T follicular helper cell (primary cell): ENCODE measurements around the gene PRSS21.

Experiments used
- DNase-seq: peaks from one replicate; pipeline ENCODE4 v3.0.0-alpha.2; 2020; ENCODE audit warnings: low read depth

The PRSS21 gene

DNA sequence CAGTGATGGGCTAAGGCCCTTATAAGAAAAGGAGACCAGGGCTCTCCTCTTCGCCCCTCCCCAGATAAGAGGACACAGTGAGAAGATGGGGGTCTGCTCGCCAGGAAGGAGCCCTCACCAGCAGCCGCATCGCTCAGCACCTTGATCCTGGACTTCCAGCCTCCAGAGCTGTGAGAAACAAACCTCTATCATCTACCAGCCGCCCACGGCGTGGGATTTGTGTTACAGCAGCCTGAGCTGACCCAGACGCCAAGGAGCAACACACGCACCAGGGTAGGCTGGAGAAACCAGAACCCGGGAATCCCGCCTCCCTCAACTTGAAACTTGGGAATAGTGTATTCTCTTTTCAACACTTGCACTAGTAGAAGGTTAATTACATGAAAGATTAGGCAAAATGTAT is 8.9 kb downstream of the PRSS21 start:
- DNase-seq = no peak

DNA sequence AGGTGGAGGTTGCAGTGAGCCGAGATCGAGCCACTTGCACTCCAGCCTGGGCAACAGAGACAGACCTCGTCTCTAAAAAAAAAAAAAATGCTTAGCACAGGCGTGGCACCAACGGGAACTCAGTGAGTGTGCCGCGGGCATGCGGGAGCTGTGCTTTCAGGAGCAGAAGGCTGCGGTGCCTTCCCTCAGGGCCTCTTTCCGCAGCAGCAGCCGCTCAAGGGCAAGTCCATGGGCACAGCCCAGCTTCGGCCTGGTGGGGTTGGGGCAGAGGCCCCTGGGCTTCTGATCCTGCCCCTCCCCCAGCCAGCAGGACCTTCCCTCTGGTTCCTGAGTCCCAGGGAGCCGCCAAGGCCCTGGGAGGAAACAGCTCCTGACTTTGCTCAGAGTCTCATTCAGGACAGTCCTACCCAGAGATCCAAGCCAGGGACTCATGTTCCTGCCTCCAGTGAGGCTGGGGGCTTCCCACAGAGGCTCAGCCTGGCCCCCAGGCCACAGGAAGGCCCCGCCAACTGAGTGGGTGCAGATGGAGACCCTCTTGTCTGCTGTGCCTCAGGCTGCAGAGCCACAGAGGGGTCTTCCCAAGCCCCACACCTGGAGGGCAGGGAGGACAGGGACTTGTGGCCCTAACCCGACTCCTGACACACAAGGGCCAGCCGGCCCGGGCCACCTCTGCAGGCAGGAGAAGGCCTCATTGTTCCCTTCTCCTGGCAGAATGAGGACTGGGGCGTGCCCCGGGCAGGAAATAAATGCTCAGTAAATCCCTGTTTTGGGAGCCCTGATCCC is 9.7 kb downstream of the PRSS21 start:
- DNase-seq = no peak

DNA sequence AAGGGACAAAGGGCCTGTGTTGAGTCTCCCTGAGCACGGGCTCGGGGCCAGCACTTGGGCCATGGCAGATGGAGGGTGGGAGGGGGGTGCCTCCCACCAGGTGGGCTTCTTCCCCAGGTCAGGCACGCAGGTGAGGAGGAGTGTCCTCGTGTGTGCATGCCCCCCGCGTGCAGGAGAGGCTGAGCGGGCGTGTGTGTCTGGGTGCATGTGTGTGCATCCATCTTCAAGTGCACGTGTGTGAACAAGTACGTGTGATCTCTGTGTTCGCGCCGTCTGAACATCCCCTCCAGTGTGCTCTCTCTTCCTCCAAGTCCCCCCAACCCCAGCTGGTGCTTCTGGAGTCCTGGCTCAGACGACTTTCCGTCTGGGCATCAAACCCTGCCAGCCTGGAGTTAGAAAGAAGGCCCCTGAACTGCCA is 10.3 kb downstream of the PRSS21 start:
- no peak for DNase-seq

DNA sequence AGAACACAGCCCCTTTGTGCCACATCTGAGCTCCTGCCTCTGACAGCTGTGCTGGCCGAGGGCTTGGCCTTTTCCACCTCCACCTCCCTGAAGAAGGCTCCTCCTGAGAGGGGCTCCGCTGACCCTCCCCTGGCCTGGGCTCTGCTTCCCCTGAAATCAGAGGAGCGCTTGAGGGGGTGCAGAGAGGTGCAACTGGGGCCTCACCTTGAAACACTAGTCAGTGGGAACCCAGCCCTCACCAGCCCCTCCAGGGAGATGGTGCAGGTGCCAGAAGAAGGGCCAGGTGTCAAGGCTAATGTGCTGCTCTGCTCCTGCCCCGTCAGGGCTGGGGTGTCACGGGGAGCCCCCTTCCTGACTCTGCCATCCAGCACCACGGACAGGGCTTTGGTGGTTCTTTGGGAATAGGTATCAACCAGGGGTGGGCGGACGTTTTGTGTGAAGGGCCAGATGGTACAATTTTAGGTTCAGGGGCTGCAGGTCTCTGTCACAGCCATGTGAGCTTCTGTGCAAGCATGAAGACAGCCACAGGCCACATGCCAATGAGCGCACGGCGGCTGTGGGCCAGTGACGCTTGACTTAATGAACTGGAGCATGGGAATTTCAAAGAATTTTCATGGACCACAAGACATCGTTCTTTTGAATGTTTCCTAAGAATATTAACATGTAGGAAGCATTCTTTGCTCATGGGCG is 10.9 kb downstream of the PRSS21 start:
- no peak for DNase-seq

DNA sequence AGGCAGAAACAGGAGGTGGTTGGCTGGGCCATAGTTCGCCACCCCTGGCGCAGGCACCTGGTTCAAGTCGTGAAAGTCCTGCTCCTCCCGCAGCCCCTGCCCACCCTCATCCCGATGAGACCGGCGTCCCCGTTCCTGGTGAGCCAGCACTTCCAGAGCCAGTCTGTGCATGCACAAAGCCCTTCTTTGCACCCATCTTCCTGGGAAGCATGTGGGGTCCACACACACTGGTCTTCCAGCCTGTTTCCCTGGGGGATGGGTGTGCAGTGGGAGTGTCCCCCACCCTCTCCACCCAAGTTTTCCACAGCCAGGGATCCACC is 11.4 kb downstream of the PRSS21 start:
- no peak for DNase-seq

DNA sequence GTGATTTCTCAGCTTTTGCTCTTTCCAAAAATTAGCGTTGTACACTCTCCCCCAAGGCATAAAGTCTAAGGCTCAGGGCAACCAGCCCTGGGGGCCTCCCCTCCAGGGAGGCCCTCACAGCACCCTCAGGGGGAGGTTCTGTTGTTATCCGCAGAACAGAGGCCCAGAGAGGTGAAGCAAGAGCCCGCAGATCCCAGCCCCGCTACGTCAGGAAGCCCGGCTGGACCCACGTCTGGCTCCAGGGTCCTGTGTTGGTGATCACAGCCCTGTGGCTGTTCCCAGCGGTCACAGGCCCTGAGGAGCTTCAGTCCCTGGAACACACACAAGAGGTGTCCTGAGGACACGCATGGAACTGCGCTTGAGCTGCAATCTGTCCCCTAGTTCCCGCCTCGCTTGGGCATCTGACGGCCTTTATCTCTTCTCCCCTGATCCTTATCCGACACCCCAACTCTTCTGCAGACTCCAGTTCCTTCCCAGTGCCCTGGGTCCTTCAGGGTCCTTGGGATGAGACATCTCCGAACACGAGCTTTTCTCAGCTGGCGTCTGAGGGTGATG is 11.9 kb downstream of the PRSS21 start:
- no peak for DNase-seq

DNA sequence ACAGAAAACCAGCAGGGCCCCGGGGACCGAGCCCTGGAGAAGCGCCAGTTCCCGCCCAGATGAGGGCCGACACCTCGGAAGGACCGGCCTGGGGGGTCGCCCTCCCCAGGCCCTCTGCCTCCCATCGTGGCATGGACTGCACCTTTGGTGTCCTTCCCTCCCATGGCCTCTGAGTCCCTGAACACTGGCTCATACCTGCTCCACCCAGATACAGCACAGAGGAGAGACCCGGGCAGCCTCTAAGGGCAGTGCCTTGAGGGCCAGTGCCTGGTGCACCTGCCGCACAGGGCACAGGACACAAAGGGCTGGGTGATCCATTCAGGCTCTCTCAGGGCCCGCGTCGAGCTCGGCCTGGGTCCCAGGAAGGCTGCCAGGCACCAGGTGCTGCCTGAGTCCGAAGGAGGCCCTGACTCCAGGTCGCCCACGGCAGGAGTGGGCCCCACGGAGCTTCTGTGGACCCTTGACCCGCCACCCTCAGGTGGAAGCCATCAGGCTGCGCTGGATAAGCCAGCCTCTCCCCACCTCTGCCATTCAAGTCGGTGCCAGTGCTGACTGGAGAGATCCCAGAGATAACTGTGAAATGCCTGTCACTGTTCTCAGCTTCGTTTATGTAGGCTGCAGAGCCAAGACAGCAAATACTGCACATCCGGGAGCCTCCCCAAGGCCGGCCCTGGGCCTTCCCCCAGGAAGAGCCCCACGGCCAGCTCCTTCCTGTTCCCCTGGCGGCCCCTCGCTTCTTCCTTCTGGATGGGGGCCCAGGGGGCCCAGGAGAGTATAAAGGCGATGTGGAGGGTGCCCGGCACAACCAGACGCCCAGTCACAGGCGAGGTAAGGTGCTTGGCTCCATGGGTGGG is 12.7 kb downstream of the PRSS21 start, which contains the start of gene ZG16B:
Gene ZG16B, plus strand, starts transcription at position 803 of the 854 bp plus-strand sequence. CDS start 139 bp downstream, outside the sequence.
- DNase-seq = no peak

DNA sequence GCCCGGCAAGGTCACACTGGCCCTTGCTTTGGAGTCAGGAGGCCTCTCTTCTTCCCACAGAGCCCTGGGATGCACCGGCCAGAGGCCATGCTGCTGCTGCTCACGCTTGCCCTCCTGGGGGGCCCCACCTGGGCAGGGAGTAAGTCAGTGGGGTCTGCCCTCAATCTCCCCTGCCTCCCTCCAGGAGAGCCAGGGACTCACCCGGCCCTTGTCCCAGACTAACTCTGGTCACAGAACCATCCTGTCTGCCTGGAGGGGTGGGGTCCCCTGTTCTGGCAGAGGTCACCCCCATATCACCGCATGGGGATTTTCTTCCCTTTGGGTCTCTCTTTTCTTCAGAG is 13.3 kb downstream of the PRSS21 start:
- no peak for DNase-seq

DNA sequence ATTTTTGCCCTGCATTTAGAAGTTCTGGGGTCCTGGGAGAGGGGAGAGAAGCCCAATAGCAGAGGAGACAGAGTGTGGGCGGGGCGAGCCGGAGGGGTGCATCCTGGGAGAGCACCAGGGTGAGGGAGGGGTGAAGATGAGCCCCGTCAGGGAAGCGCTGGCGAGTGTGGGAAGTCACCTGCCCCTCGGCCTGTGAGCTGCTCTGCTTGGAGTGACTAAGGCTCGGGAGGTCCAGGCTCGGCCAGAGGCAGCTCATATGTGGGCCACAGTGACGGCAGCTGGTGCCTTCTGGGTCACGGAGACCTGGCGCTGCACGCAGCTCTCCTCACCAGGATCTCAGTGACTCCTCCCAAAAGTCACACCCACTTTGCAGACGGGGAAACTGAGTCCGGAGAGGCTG is 14.2 kb downstream of the PRSS21 start:
- DNase-seq = no peak

DNA sequence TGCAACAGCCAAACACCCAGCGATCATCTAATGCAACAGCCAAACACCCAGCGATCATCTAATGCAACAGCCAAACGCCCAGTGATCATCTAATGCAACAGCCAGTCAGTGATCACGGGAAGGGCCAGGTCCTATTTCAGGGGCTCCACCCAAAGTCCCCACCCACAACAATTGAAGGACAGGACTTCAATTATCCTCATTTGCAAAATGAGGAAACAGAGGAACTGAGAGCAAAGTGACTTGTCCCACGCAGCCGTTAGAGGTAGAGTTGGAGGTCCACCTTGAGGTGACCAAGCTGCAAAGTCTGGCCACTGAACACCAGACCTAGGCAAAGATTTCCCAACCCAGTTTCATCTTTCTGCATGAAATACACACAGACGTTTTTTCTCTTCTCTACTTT is 16.7 kb downstream of the PRSS21 start:
- DNase-seq = no peak

DNA sequence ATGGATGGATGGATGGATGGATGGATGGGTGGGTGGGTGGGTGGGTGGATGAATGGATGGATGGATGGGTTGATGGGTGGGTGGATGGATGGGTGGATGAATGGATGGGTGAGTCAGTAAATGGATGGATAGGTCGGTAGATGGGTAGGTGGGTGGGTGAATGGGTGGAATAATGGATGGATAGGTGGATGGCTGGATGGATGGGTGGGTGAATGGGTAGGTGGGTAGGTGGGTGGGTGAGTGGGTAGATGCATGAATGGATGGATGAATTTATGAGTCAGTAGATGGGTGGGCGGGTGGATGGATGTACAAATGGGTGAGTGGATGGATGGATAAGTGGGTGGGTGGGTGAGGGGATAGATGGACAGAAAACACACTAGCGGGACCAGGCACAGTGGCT is 17.9 kb downstream of the PRSS21 start:
- DNase-seq = no peak

DNA sequence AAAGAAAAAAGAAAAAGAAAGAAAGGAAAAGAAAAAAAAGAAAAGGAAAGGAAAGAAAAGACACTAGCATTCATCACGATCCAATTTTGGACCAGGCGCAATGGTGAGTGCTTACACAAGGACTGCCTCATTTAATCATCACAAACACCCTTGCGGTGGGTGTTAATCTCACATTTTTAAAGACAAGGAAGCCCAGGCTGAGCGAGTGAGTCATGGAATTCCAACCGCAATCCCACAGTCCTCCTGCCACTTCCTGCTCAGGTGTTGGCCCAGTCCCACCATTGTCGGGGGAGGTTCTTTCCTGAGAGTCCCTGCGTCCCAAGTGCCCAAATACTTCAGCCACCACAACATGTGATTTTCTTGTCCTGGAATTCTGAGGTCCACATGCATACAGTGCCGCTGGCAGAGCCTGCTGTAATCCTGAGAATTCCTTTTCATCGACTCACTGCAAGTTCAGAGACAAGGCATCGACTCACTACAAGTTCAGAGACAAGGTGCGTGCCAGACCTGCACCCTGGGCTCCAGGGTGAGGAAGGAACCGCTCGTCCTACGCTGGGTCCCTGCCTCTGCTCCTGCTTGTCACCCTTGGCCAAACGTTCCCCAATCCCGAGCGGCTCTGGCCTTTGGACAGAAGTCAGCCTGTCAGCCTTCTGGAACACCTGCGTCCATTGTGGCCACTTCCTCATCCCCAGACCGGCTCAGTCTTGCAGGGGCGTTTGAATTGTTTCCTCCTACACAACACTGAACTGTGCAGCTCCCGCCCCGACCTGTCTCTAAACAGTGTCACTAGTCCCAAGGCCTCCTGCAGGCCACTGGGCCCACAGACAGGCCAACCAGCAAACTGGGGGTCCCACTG is 18.8 kb downstream of the PRSS21 start:
- no peak for DNase-seq

DNA sequence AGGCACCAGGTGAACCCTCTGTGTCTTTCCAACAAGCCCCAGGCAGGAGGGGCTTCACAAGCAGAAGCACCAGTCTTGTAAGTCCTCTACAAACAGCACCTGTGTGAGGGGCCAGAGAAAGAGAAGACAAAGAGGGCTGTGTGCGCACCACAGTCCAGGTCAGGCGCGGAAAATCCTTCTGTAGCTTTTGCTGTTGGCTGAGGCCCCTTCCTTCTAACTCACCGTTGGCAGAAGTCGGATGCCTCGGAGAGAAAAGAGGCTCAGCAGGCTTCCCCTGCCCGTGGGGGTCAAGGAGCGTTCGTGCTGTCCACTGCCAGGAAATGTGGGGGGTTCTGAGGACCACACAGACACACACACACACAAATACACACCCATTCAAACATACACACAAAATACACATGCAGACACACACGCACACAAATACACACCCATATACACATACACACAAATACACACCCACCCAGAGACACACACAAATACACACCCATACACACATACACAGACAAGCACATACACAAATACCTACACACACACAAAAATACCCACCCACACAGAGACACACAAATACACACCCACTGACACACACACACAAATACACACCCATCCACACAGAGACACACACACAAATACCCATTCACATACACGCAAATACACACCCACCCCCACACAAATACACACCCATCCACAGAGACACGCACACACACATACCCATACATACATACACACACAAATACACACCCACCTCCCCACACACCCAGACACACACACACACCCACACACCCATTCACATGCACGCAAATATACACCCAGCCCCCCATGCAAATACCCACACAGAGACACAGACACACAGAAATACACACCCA is 19.8 kb downstream of the PRSS21 start:
- DNase-seq = no peak

DNA sequence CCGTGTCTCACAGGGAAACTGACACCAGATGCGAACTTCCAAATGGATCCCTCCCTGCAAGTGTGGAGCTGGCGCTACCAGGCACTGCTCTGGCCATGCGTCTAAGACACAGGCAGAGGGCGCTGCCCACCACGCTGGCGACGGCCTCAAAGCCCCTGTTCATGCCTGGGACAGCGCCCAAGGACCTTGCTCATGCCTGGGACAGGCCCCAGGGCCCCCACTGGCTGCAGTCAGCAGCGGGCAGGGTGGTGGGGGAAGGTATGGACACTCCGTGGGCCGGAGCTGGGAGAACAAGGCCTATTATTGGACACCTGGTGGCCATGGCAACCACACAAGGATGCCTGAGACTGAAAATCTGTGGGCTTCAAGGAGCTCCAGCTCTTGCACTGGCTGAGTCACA is 21.9 kb downstream of the PRSS21 start:
- DNase-seq = peak; percentile 32

DNA sequence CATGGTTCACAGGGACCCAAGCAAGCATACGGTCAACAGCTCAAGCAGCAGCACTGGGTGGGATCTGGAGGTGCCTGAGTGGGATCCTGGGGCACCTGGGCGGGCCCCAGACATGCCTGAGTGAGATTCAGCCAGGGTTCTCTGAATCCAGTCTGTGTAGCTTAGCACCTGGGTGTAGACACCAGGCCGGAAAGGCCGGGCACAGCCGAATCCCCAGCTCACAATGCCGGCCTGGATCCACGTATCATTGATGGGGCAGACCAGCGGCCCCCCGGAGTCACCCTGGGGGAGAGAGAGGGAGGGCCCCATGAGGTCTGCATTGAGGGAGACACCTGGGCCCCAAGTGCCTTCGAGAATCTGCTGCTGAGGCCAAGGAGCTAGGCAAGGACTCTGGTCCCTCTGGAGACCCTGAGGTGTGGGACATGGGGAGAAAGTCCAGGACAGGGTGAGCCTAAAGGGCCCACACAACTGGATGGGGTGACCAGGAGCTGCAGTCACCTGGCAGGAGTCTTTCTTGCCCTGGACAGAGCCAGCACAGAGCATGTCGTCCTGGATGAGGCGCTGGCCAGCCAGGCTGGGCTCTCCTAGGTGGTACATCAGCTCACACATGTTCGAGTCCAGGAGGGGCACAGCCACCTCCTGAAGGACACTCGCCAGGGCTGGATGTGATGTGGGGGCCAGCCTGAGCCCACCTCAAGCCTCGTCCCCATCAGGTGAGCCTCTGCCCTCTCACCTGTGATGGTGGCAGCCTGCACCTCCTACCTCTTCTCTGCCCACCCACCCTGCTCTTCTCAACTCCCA is 22.8 kb downstream of the PRSS21 start:
- no peak for DNase-seq

DNA sequence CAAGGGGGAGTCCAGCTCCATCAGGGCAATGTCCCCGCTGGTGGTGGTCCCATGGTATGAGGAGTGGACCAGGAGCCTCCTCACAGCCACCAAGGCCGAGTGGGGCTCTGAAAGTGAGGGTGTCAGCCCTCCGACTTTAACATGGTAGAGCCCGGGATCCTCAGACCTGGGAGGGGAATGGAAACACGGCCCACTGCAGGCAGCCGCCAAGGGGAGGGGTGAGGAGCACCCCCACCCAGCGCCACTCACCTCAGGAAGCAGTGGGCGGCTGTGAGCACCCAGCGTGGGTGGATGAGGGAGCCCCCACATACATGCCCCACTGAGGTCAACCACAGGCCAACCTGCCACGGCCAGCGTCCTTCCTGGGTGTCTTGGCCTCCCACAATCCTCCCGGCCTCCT is 23.9 kb downstream of the PRSS21 start:
- no peak for DNase-seq

DNA sequence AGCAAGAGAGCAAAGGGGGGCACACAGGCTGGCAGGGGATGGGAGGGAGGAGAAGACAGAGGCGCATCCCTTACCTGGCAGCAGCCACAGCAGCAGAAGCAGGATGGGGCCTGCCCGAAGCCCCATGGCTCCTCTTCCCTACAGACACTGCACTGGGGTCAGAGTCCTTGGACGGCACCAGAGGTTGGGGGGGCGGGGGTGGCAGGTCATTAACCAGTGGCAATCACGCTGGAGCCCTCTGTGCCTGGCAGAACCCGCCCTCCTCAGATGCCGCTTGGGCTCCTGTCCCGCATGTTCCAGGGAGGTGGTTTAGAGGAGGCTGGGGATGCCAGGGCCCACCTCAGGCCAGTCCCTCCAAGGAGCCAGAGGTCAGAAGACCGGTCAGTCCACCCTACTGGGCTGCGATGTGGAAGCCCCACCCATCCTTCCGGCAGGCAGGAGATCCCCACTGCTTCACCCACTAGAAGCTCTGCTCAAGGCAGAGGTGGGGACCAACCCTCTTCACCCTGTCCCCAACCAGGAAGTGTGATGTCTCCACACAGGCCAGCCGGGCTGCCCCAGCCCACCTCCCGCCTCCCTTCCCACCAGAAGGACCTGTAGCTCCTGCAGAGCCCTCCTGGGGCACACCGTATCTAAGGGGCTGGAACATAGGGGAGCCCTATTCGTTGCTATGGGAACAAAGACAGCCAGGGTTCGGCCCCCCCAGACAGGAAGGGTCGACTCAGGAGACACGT is 24.7 kb downstream of the PRSS21 start:
- DNase-seq = no peak

DNA sequence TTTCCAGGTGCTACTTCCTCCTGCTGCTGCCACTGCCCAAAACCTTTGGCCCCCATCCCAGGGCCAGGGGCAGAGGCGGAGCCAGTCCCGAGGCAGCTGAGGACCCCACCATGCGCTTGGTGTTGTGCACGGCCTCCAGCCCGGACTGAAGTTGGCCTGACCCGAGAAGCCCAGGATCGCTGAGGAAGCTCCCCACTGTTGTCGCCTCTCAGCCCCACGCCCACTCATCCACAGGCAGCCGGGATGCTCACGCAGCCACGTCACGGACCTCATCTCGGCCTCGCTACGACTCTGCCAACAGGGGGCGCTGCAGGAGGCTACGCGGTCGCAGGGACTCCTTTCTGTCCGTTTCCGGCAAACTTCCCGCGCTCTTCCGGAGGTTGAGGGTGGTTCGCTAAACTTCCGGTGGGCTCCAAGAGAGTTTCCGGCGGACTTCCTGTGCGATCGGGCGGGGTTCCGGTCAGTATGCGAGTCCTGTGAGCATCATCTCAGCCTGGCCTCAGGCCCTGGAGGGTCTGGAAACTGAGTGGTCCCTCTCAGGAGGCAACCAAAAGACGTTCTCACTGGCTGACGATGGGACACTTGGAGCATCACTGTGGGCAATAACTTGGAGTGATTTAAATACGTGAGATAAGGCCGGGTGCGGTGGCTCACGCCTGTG is 25.4 kb downstream of the PRSS21 start:
- DNase-seq = peak; percentile 27

DNA sequence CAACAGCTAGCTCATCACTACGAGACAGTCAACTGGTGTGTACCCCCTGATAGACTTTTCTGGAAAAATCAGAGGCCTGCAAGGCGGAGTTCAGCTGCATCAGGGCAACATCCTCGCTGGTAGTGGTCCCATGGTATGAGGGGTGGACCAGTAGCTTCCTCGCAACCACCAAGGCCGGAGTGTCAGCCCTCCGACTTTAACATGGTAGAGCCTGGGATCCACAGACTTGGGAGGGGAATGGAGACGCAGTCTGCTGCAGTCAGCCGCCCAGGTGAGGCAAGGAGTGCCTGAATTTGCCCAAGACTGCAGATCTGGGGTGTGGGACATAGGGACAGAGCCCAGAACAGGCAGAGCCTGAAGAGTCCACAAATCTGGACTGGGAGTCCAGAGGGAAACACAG is 26.5 kb downstream of the PRSS21 start:
- DNase-seq = no peak
